Common myeloid progenitor, CD34-positive (primary cell): ENCODE measurements around the gene PPP1R13B.
"Not testable (repeated sequence)": the region's sequence is repeated elsewhere in the genome, so short reads cannot be mapped to it uniquely, and the experiment has no call there.

ENCODE experiments used
- CTCF ChIA-PET: fragments of 350-600 bp; sonication (Branson Sonifier 250); formaldehyde crosslinking; loops from one replicate; lab custom pipeline; 2021; ENCODE audit warnings: antibody characterized with exemption; lab: Charles Lee
- POLR2A ChIA-PET: fragments of 350-600 bp; sonication (Branson Sonifier 250); formaldehyde crosslinking; loops from one replicate; lab custom pipeline; 2021; ENCODE audit warnings: antibody characterized with exemption; lab: Charles Lee
- DNase-seq, 3 donors: peaks; one replicate each; pipeline versions ENCODE4 v3.0.0 to v3.0.0-alpha.2; 2013
- H3K27ac ChIP-seq, 2 experiments: 1 replicate in 1 of 2; 2 replicates in 1 of 2; pipeline ENCODE4 v1.7.0; 2013; ENCODE audit warnings: inconsistent platforms in 2 of 2, low read length in 2 of 2, mild to moderate bottlenecking in 2 of 2, low read depth in 1 of 2, moderate library complexity in 1 of 2; ENCODE audit not compliant: severe bottlenecking in 2 of 2, insufficient read depth in 1 of 2, poor library complexity in 1 of 2
- H3K27me3 ChIP-seq, 5 experiments: replicated peaks in 2 of 5; 1 replicate in 3 of 5; 2 replicates in 2 of 5; pipeline versions ENCODE4 v1.6.1 to v1.7.0; 2013; ENCODE audit warnings: low read length in 4 of 5, mild to moderate bottlenecking in 2 of 5, moderate library complexity in 2 of 5, inconsistent platforms in 1 of 5; ENCODE audit not compliant: insufficient read depth in 5 of 5, control insufficient read depth in 4 of 5
- H3K36me3 ChIP-seq, 4 experiments: 1 replicate in 2 of 4; 2 replicates in 2 of 4; pipeline versions ENCODE4 v1.6.1 to v1.7.0; 2013; ENCODE audit warnings: low read length in 3 of 4, control low read depth in 1 of 4, mild to moderate bottlenecking in 1 of 4; ENCODE audit not compliant: control insufficient read depth in 4 of 4, insufficient read depth in 4 of 4
- H3K4me1 ChIP-seq, 4 experiments: 1 replicate in 3 of 4; 2 replicates in 1 of 4; pipeline versions ENCODE4 v1.6.1 to v1.7.1; 2013; ENCODE audit warnings: low read length in 3 of 4, mild to moderate bottlenecking in 3 of 4, control low read depth in 1 of 4, inconsistent platforms in 1 of 4, moderate library complexity in 1 of 4; ENCODE audit not compliant: control insufficient read depth in 4 of 4, insufficient read depth in 4 of 4; ENCODE audit errors: control extremely low read depth in 1 of 4
- H3K4me3 ChIP-seq, 7 experiments: 1 replicate in 4 of 7; 2 replicates in 3 of 7; pipeline versions ENCODE4 v1.5.1 to v1.7.0; 2013; ENCODE audit warnings: mild to moderate bottlenecking in 7 of 7, low read length in 6 of 7, moderate library complexity in 6 of 7, inconsistent platforms in 2 of 7, low read depth in 2 of 7, control low read depth in 1 of 7; ENCODE audit not compliant: insufficient read depth in 4 of 7, control insufficient read depth in 1 of 7; ENCODE audit errors: extremely low read depth in 1 of 7
- H3K9me3 ChIP-seq, 5 experiments: 1 replicate in 4 of 5; 2 replicates in 1 of 5; pipeline versions ENCODE4 v1.6.1 to v1.7.1; 2013; ENCODE audit warnings: low read length in 4 of 5, mild to moderate bottlenecking in 2 of 5, inconsistent platforms in 1 of 5, low read depth in 1 of 5, moderate library complexity in 1 of 5; ENCODE audit not compliant: control insufficient read depth in 4 of 5, insufficient read depth in 2 of 5; ENCODE audit errors: control extremely low read depth in 1 of 5
- WGBS: methylation state at CpG from one replicate; pipeline ENCODE4 v1.1.5; 2013; ENCODE audit not compliant: insufficient coverage; 5-methylcytosine and 5-hydroxymethylcytosine counted together

Gene PPP1R13B

DNA sequence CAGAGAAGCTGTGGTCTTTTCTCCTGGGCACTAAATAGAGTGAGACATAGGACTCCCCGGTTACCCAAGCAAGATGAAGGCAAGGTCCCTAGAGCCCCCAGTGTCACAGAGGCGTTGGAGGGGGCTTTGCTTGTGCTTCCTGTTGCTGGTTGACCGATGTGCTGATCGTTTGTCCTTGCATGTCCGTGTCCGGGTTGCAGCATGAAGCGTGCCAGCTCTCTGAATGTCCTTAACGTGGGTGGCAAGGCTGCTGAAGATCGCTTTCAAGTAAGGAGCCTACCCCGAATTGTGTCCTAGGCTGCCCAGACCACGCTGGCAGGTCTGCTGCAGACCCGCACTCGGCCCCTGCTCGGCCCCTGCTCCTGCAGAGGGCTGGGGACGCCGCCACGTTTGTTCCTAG, 155.2 kb downstream of the PPP1R13B start:
- Histone ChIP-seq H3K36me3 (peaks cover 15 to 68% (median 37%) of the 10 kb centered on the region in 4 experiments), H3K27ac (no peak overlapping the region), H3K4me1 (peaks cover 0 to 19% (median 8%) of the 10 kb centered on the region in 4 experiments), H3K4me3 (no peak overlapping the region), H3K27me3 (no peaks in the 10 kb centered on the region), H3K9me3 (no peaks in the 10 kb centered on the region)
- no peak for DNase-seq
- CTCF ChIA-PET, result interaction anchor here (1.1 to 2.0 kb wide), 2 partner anchors 12 to 16 kb away, joined by 3 to 11 read pairs; no protein-coding TSS in a partner anchor
- WGBS, result 97% methylated on average over 17 of the region's 17 CpGs
- POLR2A ChIA-PET, result no interaction called here

- H3K27me3 ChIP-seq, H3K27ac ChIP-seq, DNase-seq, H3K9me3 ChIP-seq, H3K4me3 ChIP-seq, POLR2A ChIA-PET: not testable (repeated sequence)
- Histone ChIP-seq H3K4me1 (peaks cover 0 to 14% (median 6%) of the 10 kb centered on the region in 4 experiments), H3K36me3 (peaks cover 16 to 68% (median 41%) of the 10 kb centered on the region in 4 experiments)
- WGBS, result 90% methylated on average over 4 of the region's 5 CpGs
- CTCF ChIA-PET, result interaction anchor here (2.0 kb wide), 1 partner anchor 12 kb away, joined by 11 read pairs; no protein-coding TSS in a partner anchor
Measured at GRCh38 chr14:103691655-103692054, 155.7 kb downstream of the PPP1R13B start.

DNA sequence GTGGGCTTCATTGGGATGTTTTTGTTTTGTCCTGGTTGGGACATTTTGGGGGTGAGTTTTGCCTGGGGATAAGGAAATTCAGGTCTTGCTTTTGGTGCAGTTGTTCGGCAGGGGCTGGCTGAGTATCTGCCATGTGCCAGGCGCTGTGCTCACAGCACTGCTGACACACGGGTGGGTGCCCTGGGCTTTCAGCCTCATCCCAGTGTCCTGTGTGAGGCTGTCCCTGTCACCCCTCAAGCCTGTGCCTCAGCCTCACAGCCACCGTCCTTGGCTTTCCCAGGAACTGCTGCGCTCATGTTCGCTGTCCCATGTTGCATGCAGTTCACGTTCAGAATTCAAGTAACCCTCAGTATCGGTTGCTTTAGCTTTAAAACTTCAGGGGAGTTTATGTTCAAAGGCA, 157.0 kb downstream of the PPP1R13B start:
- WGBS, result 98% methylated on average over 4 of the region's 8 CpGs
- DNase-seq, result no peak

GRCh38 chr14:103688906-103689902, 158.2 kb downstream of the PPP1R13B start:
- no peaks in the 10 kb centered on the region for H3K4me1 ChIP-seq
- H3K27me3 ChIP-seq, result no peaks in the 10 kb centered on the region
- no peaks in the 10 kb centered on the region for H3K9me3 ChIP-seq
- H3K4me3 ChIP-seq, result no peak overlapping the region
- H3K36me3 ChIP-seq, result peaks cover 18 to 72% (median 52%) of the 10 kb centered on the region in 4 experiments
- no peak for DNase-seq
- 96% methylated on average over 11 of the region's 16 CpGs for WGBS
- H3K27ac ChIP-seq, result no peak overlapping the region
- ChIA-PET POLR2A (no interaction called here), CTCF (interaction anchor here (1.1 to 1.6 kb wide), 3 partner anchors 9 to 13 kb away, joined by 3 to 5 read pairs (median 4); no protein-coding TSS in a partner anchor)

More for the DNA sequence above, 157.0 kb downstream of the PPP1R13B start:
- Histone ChIP-seq H3K4me3 (no peak overlapping the region), H3K9me3 (no peaks in the 10 kb centered on the region), H3K27me3 (no peaks in the 10 kb centered on the region), H3K4me1 (peaks cover 0 to 1% (median 0%) of the 10 kb centered on the region in 4 experiments), H3K36me3 (peaks cover 19 to 70% (median 50%) of the 10 kb centered on the region in 4 experiments), H3K27ac (no peak overlapping the region)
- ChIA-PET CTCF (no interaction called here), POLR2A (no interaction called here)

DNA sequence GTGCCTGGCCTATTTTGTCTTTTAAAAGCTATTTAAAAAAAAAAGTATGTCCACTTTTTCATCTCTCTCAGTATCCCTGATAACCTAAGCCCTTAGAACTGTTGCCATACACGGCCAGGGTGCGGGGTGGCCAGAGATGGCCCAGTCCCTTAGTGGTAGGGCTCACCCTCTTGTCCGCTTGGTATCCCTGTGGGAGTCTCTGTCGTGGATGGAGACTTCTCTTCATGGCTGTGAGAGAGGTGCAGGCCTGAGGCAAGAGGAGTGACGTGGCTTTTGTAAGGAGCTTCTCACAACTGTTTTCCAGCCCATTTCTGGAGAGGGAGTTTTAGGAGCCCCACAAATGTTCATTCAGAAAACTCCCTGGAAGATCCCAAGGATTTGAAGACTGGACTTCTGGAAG, 158.9 kb downstream of the PPP1R13B start:
- Histone ChIP-seq H3K27me3 (no peaks in the 10 kb centered on the region), H3K4me3 (no peak overlapping the region), H3K36me3 (peaks cover 18 to 70% (median 51%) of the 10 kb centered on the region in 4 experiments), H3K27ac (no peak overlapping the region), H3K9me3 (no peaks in the 10 kb centered on the region), H3K4me1 (no peaks in the 10 kb centered on the region)
- WGBS, result 93% methylated on average over 5 of the region's 5 CpGs
- POLR2A ChIA-PET, result no interaction called here
- DNase-seq, result no peak
- CTCF ChIA-PET, result interaction anchor here (1.1 to 1.6 kb wide), 3 partner anchors 9 to 14 kb away, joined by 3 to 5 read pairs (median 4); no protein-coding TSS in a partner anchor

DNA sequence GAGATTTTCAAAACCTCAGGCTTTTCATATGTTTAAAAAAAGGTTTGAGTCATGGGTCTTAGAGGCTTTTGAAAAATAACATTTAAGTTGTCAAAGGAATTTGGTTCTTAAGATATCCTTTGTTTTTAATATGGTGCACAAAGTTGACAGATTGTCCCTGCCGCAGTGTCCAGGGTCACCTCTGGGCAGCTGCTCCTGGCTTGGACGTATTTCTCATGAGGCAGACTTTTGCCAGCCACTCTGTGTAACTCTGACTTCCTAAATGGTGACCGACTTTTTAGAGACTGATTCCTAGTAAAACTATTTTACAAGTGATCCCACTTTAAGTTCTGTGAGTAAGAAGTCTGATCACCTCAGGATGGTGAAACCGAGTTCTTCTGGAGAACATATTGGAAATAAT, 159.7 kb downstream of the PPP1R13B start:
- WGBS, result 100% methylated on average over 4 of the region's 4 CpGs
- ChIA-PET POLR2A (interaction anchor here (0.5 kb wide), 1 partner anchor 267 kb away, joined by 3 read pairs; no protein-coding TSS in a partner anchor), CTCF (interaction anchor here (1.6 kb wide), 1 partner anchor 15 kb away, joined by 4 read pairs; no protein-coding TSS in a partner anchor)
- no peaks in the 10 kb centered on the region for H3K4me1 ChIP-seq
- H3K36me3 ChIP-seq, result peaks cover 21 to 70% (median 51%) of the 10 kb centered on the region in 4 experiments
- H3K4me3 ChIP-seq, result no peak overlapping the region
- H3K27me3 ChIP-seq, result no peaks in the 10 kb centered on the region
- no peak for DNase-seq
- no peaks in the 10 kb centered on the region for H3K9me3 ChIP-seq
- no peak overlapping the region for H3K27ac ChIP-seq
